Pancreas (tissue), 10 donors: ENCODE data around the gene CFAP298. TPM values are rescaled to one million over a fixed set of nuclear protein-coding genes. Genes with fewer than 3 reads are reported as not detected.

Source experiments
- ATAC-seq, 4 donors: fragments of 200-7000 bp; cut with Tn5 transposase; one replicate each; pipeline versions ENCODE4 v1.8.0 to v1.9.1; 2020; ENCODE audit warnings: mild to moderate bottlenecking in 4 of 4, moderate library complexity in 4 of 4
- DNase-seq, 6 donors: peaks; one replicate each; pipeline ENCODE4 v3.0.0-alpha.2; 2020
- FAIRE-seq: peaks from 2 replicates; lab custom pipeline; 2012; peaks lifted over from hg19 to GRCh38; lab: Jason Lieb, UNC
- H3K27ac ChIP-seq, 4 donors: fragments of 200-600 bp; sonication (generic); 1 replicate in 3 of 4; 2 replicates in 1 of 4; pipeline versions ENCODE4 v1.5.0 to v1.8.0; 2020
- H3K27me3 ChIP-seq, 4 donors: fragments of 200-600 bp; one replicate each; pipeline ENCODE4 v1.8.0; 2021
- H3K36me3 ChIP-seq, 3 donors: fragments of 200-600 bp; sonication (generic) in 1 of 3; one replicate each; pipeline versions ENCODE4 v1.5.0 to v1.8.0; 2020 to 2021
- H3K4me1 ChIP-seq, 3 donors: fragments of 200-600 bp; one replicate each; pipeline ENCODE4 v1.8.0; 2021
- H3K4me3 ChIP-seq, 4 donors: fragments of 200-600 bp; sonication (generic) in 2 of 4; one replicate each; pipeline versions ENCODE4 v1.5.0 to v1.8.0; 2020 to 2021
- H3K9me3 ChIP-seq, 4 donors: fragments of 200-600 bp; one replicate each; pipeline ENCODE4 v1.8.0; 2021
- WGBS, 2 donors: extraction: QIAGEN DNeasy Blood & Tissue Kit; methylation state at CpG; one replicate each; pipeline ENCODE4 v1.1.7; 2013; 5-methylcytosine and 5-hydroxymethylcytosine counted together
- intact Hi-C, 3 donors: fragments of 100-400 bp; cut with DNase I; formaldehyde crosslinking; loops; one replicate each; pipeline versions ENCODE4 v1.11.1 to v1.14.2; 2022
- polyA plus RNA-seq, 2 donors: library from polyadenylated mRNA; stranded (reverse); fragments of 200-250 nt; gene quantifications; one replicate each; pipeline ENCODE4 v1.2.3, GENCODE V29; 2013
- total RNA-seq, 6 donors: library from RNA; stranded (reverse); fragmentation: NEBNext Ultra II Directional in 4 of 6; extraction: Animal tissue kit (Norgen Biotek cat#: 25700) in 4 of 6; gene quantifications; one replicate each; pipeline versions ENCODE4 v1.2.1 to v1.2.4, GENCODE V29; 2021 to 2023
- TF ChIP-seq, protein P1 (sequence below), 4 donors: fragments of 200-600 bp; sonication (generic) in 3 of 4; IDR thresholded peaks; one replicate each; pipeline versions ENCODE4 v1.5.0 to v1.8.0; 2021; ENCODE audit warnings: antibody characterized with exemption in 4 of 4
- donor health status: healthy with polysubstance abuse.
- donor health status: DM: no; HTN: no; CAD: no; lungs with moderate emphysema.
- donor health status: DM: no; HTN: no; CAD: no.
- donor health status: control.
- donor health status: control.
- donor health status: Bipolar disorder and iron deficiency.
- donor health status: DM: yes; HTN: yes; CAD: no.
- donor health status: DM: no; HTN: no; CAD: no.
- donor health status: DM: no; HTN: no; CAD: no.
- donor health status: DM: yes; HTN: yes; CAD: no.

Gene CFAP298
- total and polyA plus RNA-seq, 8 donors = 11.8 to 36.2 (median 21.1) TPM

- Histone ChIP-seq H3K4me1 (no peaks in the 10 kb centered on the region), H3K27ac (no peak overlapping the region), H3K36me3 (no peaks in the 10 kb centered on the region), H3K9me3 (no peaks in the 10 kb centered on the region), H3K4me3 (no peak overlapping the region), H3K27me3 (no peaks in the 10 kb centered on the region)
- 76 to 89% methylated on average over 4 of the region's 4 CpGs for WGBS, 2 donors
- DNase-seq (no peak), ATAC-seq (no peak), FAIRE-seq (no peak)
- TF ChIP-seq, protein P1, sequence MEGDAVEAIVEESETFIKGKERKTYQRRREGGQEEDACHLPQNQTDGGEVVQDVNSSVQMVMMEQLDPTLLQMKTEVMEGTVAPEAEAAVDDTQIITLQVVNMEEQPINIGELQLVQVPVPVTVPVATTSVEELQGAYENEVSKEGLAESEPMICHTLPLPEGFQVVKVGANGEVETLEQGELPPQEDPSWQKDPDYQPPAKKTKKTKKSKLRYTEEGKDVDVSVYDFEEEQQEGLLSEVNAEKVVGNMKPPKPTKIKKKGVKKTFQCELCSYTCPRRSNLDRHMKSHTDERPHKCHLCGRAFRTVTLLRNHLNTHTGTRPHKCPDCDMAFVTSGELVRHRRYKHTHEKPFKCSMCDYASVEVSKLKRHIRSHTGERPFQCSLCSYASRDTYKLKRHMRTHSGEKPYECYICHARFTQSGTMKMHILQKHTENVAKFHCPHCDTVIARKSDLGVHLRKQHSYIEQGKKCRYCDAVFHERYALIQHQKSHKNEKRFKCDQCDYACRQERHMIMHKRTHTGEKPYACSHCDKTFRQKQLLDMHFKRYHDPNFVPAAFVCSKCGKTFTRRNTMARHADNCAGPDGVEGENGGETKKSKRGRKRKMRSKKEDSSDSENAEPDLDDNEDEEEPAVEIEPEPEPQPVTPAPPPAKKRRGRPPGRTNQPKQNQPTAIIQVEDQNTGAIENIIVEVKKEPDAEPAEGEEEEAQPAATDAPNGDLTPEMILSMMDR (IDR thresholded peaks at IDR 0.05) = no peak
- intact Hi-C loops = no loop called here
Observed at GRCh38 chr21:32590130-32590529, 22.0 kb downstream of the CFAP298 start.

GRCh38 chr21:32587651-32588050, 24.5 kb downstream of the CFAP298 start:
- Histone ChIP-seq H3K9me3 (no peaks in the 10 kb centered on the region), H3K36me3 (no peaks in the 10 kb centered on the region), H3K27me3 (no peaks in the 10 kb centered on the region), H3K27ac (no peak overlapping the region), H3K4me3 (no peak overlapping the region), H3K4me1 (no peaks in the 10 kb centered on the region)
- DNase-seq (no peak), FAIRE-seq (no peak), ATAC-seq (no peak)
- 81 to 92% methylated on average over 5 of the region's 5 CpGs for WGBS, 2 donors
- TF ChIP-seq, protein P1 (IDR thresholded peaks at IDR 0.05) = no peak
- intact Hi-C loops = no loop called here

DNA sequence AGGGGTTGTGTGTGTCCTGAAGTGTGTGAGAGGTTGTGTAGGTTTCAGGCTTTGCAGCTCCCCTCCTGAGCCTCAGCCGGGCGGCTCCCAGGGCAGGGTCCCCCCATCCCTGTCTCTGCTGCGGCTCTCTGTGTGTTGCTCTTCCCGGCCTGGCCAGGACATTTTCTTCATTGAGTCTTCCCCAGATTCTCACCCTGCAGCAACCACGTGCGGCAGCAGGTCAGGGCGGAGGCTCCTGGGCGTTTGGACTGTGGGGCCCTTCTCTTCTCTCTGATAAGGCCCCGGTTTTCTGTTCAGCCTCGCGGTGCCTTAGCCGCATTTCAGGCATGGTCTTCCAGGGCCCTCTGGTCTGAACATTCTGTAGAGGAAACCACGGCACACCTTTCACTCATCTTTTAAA, 25.1 kb downstream of the CFAP298 start:
- no peak for DNase-seq
- Histone ChIP-seq H3K27me3 (no peaks in the 10 kb centered on the region), H3K4me3 (no peak overlapping the region), H3K9me3 (no peaks in the 10 kb centered on the region), H3K36me3 (no peaks in the 10 kb centered on the region), H3K4me1 (no peaks in the 10 kb centered on the region), H3K27ac (no peak overlapping the region)
- TF ChIP-seq, protein P1 (IDR thresholded peaks at IDR 0.05) = no peak
- 65% methylated on average over 13 of the region's 13 CpGs for whole genome bisulfite sequencing, 2 donors
- FAIRE-seq = no peak
- no peak for ATAC-seq
- intact Hi-C loops = no loop called here

DNA sequence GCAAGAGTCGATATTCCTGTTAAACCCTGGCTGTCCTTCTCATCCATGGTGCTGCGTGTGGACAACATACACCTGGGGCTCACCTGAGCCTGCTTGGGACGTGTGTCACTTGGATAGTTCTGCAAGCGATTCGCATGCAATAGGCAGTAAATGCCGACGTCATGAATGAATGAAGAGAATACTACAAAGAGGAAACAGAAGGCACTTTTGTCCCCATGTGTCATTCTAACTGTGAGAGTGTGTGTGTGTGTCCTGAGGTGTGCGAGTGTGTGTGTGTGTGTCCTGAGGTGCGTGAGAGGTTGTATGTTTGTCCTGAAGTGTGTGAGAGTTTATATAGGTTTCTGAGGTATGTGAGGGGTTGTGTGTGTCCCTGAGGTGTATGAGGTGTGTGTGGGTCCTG, 26.2 kb downstream of the CFAP298 start:
- WGBS, 2 donors = 65 to 79% methylated on average over 9 of the region's 9 CpGs
- Histone ChIP-seq H3K4me1 (no peaks in the 10 kb centered on the region), H3K4me3 (no peak overlapping the region), H3K36me3 (no peaks in the 10 kb centered on the region), H3K9me3 (no peaks in the 10 kb centered on the region), H3K27me3 (no peaks in the 10 kb centered on the region), H3K27ac (no peak overlapping the region)
- no peak for ATAC-seq
- TF ChIP-seq, protein P1 (IDR thresholded peaks at IDR 0.05) = no peak
- FAIRE-seq = no peak
- intact Hi-C loops = no loop called here
- no peak for DNase-seq

GRCh38 chr21:32585042-32585710, 27.0 kb downstream of the CFAP298 start, which contains the start of gene TCP10L:
Gene TCP10L (minus strand): TSS chr21:32585523. CDS start chr21:32584304, 1,219 bp downstream.
- no peak for FAIRE-seq

More at GRCh38 chr21:32585042-32585710, 27.0 kb downstream of the CFAP298 start, which contains the start of gene TCP10L:
- Histone ChIP-seq H3K4me3 (no peak within 1 kb of the TSS), H3K4me1 (no peaks in the 10 kb centered on the region), H3K27me3 (no peaks in the 10 kb centered on the region), H3K36me3 (no peaks in the 10 kb centered on the region), H3K27ac (no peak within 1 kb of the TSS), H3K9me3 (no peaks in the 10 kb centered on the region)
- intact Hi-C loops = no loop called here
- ATAC-seq (no peak), DNase-seq (no peak)
- 65 to 77% methylated on average over 17 of the region's 17 CpGs for WGBS, 2 donors
- TF ChIP-seq, protein P1 (IDR thresholded peaks at IDR 0.05) = no peak
